Measurements from ENCODE around the gene VWA8.

DNA sequence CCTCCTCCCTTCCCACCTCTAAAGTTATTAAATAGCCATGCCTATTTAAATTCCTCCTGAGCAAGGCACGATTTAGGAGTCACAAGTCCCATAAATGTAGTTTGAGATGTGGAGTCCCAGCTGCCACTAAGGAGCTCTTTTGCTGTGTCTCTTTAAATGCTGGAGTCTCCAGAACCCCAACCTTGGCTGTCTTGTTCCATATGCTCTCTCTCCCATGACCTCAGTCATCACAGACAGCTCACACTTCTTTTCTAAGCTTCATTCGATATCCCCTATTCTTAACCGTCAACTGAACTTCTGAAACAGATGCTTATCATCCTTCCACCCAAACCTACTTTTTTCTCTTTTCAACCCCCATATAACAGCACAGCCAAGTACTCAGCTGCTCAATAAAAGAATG is 197.1 kb downstream of the VWA8 start:
- TF ChIP-seq, protein P1, sequence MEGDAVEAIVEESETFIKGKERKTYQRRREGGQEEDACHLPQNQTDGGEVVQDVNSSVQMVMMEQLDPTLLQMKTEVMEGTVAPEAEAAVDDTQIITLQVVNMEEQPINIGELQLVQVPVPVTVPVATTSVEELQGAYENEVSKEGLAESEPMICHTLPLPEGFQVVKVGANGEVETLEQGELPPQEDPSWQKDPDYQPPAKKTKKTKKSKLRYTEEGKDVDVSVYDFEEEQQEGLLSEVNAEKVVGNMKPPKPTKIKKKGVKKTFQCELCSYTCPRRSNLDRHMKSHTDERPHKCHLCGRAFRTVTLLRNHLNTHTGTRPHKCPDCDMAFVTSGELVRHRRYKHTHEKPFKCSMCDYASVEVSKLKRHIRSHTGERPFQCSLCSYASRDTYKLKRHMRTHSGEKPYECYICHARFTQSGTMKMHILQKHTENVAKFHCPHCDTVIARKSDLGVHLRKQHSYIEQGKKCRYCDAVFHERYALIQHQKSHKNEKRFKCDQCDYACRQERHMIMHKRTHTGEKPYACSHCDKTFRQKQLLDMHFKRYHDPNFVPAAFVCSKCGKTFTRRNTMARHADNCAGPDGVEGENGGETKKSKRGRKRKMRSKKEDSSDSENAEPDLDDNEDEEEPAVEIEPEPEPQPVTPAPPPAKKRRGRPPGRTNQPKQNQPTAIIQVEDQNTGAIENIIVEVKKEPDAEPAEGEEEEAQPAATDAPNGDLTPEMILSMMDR (optimal IDR thresholded peaks at IDR 0.05 in 1 of 3, IDR thresholded peaks at IDR 0.05 in 1 of 3, conservative IDR thresholded peaks at IDR 0.05 in 1 of 3; ENCODE audit: extremely low read depth in 1 of 3, insufficient read depth in 2 of 3, low read length in 3 of 3), result no peak
- no peak for TF ChIP-seq EZH2 (IDR thresholded peaks at IDR 0.05; ENCODE audit: low read length)
